ENCODE measurements around the gene AK5. TPM values are rescaled to one million over a fixed set of nuclear protein-coding genes. Genes with fewer than 3 reads are reported as not detected.

AK5 gene
- total RNA-seq, 1 donor from 2014 or later, result not detected

DNA sequence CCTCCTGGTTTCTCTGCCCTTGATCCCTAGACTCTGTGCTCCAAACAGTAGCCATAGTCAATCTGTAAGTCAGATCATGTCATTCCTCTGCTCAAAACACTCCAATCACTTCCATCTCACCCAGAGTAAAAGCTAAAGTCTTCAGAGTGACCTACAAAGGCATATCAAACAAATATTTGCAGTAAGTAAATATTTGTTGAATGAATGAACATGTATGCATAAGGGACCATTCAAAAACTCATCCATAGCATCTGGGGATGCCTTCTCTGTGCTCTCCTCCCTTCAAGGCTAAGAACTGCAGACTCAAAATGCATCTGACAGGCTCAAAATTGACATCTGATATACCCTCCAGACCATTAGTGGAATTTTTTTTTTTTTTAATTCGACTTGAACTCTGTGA, 18.1 kb upstream of the AK5 start:
- Mint-ChIP-seq H3K4me1 (ENCODE audit: unreplicated experiment) (no peaks in the 10 kb centered on the region), H3K4me3 (ENCODE audit: unreplicated experiment) (no peak overlapping the region), H3K36me3 (ENCODE audit: low read depth, unreplicated experiment) (no peaks in the 10 kb centered on the region), H3K27me3 (ENCODE audit: unreplicated experiment) (peaks cover 2% of the 10 kb centered on the region), H3K27ac (ENCODE audit: unreplicated experiment) (no peak overlapping the region), H3K9me3 (ENCODE audit: unreplicated experiment) (no peaks in the 10 kb centered on the region)
- no peak for DNase-seq (ENCODE audit: low spot score)
- TF ChIP-seq, protein P1, sequence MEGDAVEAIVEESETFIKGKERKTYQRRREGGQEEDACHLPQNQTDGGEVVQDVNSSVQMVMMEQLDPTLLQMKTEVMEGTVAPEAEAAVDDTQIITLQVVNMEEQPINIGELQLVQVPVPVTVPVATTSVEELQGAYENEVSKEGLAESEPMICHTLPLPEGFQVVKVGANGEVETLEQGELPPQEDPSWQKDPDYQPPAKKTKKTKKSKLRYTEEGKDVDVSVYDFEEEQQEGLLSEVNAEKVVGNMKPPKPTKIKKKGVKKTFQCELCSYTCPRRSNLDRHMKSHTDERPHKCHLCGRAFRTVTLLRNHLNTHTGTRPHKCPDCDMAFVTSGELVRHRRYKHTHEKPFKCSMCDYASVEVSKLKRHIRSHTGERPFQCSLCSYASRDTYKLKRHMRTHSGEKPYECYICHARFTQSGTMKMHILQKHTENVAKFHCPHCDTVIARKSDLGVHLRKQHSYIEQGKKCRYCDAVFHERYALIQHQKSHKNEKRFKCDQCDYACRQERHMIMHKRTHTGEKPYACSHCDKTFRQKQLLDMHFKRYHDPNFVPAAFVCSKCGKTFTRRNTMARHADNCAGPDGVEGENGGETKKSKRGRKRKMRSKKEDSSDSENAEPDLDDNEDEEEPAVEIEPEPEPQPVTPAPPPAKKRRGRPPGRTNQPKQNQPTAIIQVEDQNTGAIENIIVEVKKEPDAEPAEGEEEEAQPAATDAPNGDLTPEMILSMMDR (IDR thresholded peaks at IDR 0.05; ENCODE audit: unreplicated experiment), result no peak

DNA sequence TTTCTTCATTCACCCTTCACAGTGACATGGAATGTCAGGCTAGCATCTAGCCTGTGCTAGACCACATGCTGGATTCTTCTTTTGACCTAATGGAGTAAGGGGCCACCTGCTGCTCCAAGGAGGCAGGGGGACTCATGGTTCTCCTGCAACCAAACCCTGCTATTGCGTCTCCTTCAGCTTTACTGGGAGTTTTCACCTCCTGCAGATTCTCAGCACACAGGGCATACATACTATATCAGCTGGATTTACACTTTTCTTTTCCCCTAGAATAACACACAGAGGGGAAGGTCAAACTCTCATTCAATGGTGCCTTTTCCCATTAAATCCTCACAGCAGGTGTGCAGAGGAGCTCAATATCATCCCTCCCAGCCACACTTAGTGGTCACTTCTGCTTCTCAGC, 16.6 kb upstream of the AK5 start:
- Mint-ChIP-seq H3K36me3 (ENCODE audit: low read depth, unreplicated experiment) (no peaks in the 10 kb centered on the region), H3K4me3 (ENCODE audit: unreplicated experiment) (no peak overlapping the region), H3K27ac (ENCODE audit: unreplicated experiment) (no peak overlapping the region), H3K9me3 (ENCODE audit: unreplicated experiment) (no peaks in the 10 kb centered on the region), H3K27me3 (ENCODE audit: unreplicated experiment) (no peaks in the 10 kb centered on the region), H3K4me1 (ENCODE audit: unreplicated experiment) (no peaks in the 10 kb centered on the region)
- TF ChIP-seq, protein P1 (IDR thresholded peaks at IDR 0.05; ENCODE audit: unreplicated experiment), result no peak
- no peak for DNase-seq (ENCODE audit: low spot score)

DNA sequence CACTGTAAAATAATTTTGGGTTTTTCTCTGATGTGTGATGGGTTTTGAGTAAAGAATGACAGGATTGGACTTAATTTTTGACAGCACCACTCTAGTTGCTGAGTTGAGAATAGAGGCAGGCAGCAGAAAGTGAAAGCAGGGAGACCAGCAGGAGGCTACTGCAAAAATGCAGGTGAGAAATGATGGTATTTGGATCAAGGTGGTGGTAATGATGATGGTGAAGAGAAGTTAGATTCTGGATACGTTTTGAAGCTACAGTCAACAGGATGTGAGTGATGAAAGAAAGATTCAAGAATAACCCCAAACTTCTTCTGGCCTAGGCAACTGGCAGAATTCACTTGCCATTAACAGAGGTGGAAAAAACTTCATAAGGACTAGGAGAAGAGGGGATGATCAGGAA, 14.8 kb upstream of the AK5 start:
- Mint-ChIP-seq H3K4me1 (ENCODE audit: unreplicated experiment) (no peaks in the 10 kb centered on the region), H3K36me3 (ENCODE audit: low read depth, unreplicated experiment) (no peaks in the 10 kb centered on the region), H3K27ac (ENCODE audit: unreplicated experiment) (no peak overlapping the region), H3K9me3 (ENCODE audit: unreplicated experiment) (no peaks in the 10 kb centered on the region), H3K27me3 (ENCODE audit: unreplicated experiment) (no peaks in the 10 kb centered on the region), H3K4me3 (ENCODE audit: unreplicated experiment) (no peak overlapping the region)
- DNase-seq (ENCODE audit: low spot score), result no peak
- TF ChIP-seq, protein P1 (IDR thresholded peaks at IDR 0.05; ENCODE audit: unreplicated experiment), result no peak

DNA sequence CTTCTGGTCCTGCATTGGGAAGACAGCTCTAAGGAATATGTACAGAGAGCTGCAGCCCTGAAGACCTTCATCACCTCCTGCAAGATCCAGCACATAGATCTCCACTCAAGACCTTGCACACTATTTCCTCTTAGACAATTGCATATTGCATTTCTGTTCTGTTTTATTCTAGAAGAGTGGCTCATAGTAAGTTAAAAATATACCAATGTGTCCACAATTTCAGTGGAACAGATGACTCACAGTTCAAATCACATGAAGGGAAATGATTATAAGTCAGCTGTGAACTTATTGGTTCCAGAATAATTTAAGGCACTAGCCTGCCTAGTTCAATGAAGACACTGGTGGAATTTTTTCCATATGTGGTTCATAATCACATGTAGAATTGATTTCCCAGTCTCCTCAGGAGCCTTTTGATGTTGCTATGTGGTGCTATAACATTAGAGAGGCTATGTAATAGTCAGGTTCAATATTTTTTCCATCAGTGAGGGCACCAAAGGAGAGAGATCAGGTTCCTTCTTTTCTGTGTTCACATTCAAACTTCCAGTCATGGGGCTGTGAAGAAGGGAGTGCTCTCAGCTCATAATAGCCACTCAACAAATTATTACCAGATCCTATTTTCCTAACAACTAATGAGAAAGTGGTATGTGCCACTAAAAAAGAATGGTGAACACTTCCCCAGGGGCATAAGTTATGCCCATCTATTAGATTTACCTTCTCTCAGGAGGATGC, 9.8 kb upstream of the AK5 start:
- TF ChIP-seq, protein P1 (IDR thresholded peaks at IDR 0.05; ENCODE audit: unreplicated experiment), result no peak
- no peak for DNase-seq (ENCODE audit: low spot score)
- H3K27ac Mint-ChIP-seq (ENCODE audit: unreplicated experiment), result no peak overlapping the region
- H3K9me3 Mint-ChIP-seq (ENCODE audit: unreplicated experiment), result no peaks in the 10 kb centered on the region
- no peak overlapping the region for H3K4me3 Mint-ChIP-seq (ENCODE audit: unreplicated experiment)
- no peaks in the 10 kb centered on the region for H3K27me3 Mint-ChIP-seq (ENCODE audit: unreplicated experiment)
- H3K36me3 Mint-ChIP-seq (ENCODE audit: low read depth, unreplicated experiment), result no peaks in the 10 kb centered on the region
- H3K4me1 Mint-ChIP-seq (ENCODE audit: unreplicated experiment), result no peaks in the 10 kb centered on the region

DNA sequence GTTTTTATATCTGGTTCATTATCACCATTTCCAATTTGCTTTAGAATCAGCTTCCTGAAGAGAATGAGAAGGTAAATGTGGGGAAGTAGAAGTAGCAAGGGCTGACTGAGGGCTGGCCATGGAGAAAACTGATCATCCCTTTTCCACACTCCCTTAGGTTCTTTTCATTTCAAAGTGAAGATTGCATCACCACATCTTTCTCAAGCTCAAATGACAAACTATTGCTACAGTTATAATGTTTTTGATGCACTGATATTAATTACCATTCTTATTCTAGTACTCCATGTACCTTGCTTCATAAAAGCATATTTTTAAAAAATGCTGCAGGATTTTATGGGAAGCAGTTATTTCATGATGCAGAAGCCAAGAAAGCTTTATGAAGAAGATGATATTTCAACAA, 7.9 kb upstream of the AK5 start:
- no peaks in the 10 kb centered on the region for H3K4me1 Mint-ChIP-seq (ENCODE audit: unreplicated experiment)
- no peaks in the 10 kb centered on the region for H3K36me3 Mint-ChIP-seq (ENCODE audit: low read depth, unreplicated experiment)
- no peak for DNase-seq (ENCODE audit: low spot score)
- no peaks in the 10 kb centered on the region for H3K27me3 Mint-ChIP-seq (ENCODE audit: unreplicated experiment)
- no peaks in the 10 kb centered on the region for H3K9me3 Mint-ChIP-seq (ENCODE audit: unreplicated experiment)
- H3K4me3 Mint-ChIP-seq (ENCODE audit: unreplicated experiment), result no peak overlapping the region
- TF ChIP-seq, protein P1 (IDR thresholded peaks at IDR 0.05; ENCODE audit: unreplicated experiment), result no peak
- H3K27ac Mint-ChIP-seq (ENCODE audit: unreplicated experiment), result no peak overlapping the region

All from endothelial cell (in vitro differentiated cells).